ENCODE measurements around the gene RBM28.

The RBM28 gene

DNA sequence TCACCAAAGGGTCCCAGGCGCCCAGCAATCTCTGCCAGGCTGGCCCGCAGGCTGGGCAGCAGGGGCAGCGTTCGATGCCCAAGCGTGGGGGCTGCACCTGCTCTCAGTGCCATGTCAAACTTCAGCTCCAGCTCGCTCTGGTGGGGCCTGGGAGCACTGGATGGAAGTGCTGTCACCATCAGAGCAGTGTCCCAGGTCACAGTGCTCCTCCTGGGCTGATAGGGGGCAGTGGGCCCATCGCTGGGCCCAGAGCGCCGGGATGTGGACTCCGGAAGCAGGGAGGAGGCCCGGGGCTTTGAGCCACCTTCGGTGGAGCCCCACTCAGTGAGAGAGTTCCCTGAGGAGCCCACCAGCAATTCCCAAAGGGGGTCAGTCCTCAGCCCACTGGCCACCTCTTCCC, 15.6 kb upstream of the RBM28 start:
- H3K4me2 ChIP-seq (ENCODE audit: insufficient read depth, low read length), result no peak overlapping the region
- H3K27ac ChIP-seq (ENCODE audit: low read length), result no peak overlapping the region
- peaks cover 25% of the 10 kb centered on the region for H3K4me1 ChIP-seq (ENCODE audit: insufficient read depth, low read length)
- 0 out of 2 replicates have a peak, but pooled peaks cover 2% of the 10 kb centered on the region for H4K20me1 ChIP-seq (ENCODE audit: insufficient read depth, low read length)
- no peak overlapping the region for H2AFZ ChIP-seq (ENCODE audit: low read depth, low read length)
- no peak overlapping the region for H3K4me3 ChIP-seq (ENCODE audit: low read depth in 1 of 2, low read length in 2 of 2)
- no peaks in the 10 kb centered on the region for H3K79me2 ChIP-seq (ENCODE audit: insufficient read depth, low read length)
- no peaks in the 10 kb centered on the region for H3K36me3 ChIP-seq (ENCODE audit: insufficient read depth, low read length)
- H3K9me3 ChIP-seq (ENCODE audit: insufficient read depth, low read length, severe bottlenecking), result no peaks in the 10 kb centered on the region
- ATAC-seq (ENCODE audit: insufficient read depth, low read depth) (no peak), DNase-seq (no peak)
- peaks cover 47% of the 10 kb centered on the region for H3K27me3 ChIP-seq (ENCODE audit: insufficient read depth, low read length, poor library complexity)
- no peak overlapping the region for H3K9ac ChIP-seq (ENCODE audit: low read depth, low read length)
- TF ChIP-seq, protein P1, sequence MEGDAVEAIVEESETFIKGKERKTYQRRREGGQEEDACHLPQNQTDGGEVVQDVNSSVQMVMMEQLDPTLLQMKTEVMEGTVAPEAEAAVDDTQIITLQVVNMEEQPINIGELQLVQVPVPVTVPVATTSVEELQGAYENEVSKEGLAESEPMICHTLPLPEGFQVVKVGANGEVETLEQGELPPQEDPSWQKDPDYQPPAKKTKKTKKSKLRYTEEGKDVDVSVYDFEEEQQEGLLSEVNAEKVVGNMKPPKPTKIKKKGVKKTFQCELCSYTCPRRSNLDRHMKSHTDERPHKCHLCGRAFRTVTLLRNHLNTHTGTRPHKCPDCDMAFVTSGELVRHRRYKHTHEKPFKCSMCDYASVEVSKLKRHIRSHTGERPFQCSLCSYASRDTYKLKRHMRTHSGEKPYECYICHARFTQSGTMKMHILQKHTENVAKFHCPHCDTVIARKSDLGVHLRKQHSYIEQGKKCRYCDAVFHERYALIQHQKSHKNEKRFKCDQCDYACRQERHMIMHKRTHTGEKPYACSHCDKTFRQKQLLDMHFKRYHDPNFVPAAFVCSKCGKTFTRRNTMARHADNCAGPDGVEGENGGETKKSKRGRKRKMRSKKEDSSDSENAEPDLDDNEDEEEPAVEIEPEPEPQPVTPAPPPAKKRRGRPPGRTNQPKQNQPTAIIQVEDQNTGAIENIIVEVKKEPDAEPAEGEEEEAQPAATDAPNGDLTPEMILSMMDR (IDR thresholded peaks at IDR 0.05; ENCODE audit: borderline replicate concordance, extremely low read depth, low read length, poor library complexity, severe bottlenecking), result no peak
- no peak for TF ChIP-seq EZH2 (IDR thresholded peaks at IDR 0.05; ENCODE audit: borderline replicate concordance, low read depth, low read length, severe bottlenecking)

DNA sequence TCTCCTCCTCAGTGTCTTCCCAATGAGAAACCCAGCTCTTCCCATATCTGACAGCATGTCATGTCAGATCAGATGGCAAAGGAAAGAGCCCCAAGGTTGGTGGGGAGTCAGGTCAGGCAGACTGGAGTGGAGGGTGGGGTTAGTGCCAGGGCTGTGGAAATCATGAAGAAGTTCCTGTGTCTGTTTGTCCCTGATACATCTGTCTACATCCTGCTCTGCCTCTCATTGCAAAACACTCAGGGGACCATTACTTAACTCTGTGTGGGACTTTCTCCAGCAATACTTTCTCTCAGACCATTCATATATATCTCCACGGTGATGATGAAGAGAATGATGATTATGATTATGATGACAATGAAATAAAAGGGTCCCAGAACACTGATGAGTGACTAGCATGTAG, 14.5 kb upstream of the RBM28 start:
- Histone ChIP-seq H3K4me3 (ENCODE audit: low read depth in 1 of 2, low read length in 2 of 2) (no peak overlapping the region), H3K9ac (ENCODE audit: low read depth, low read length) (no peak overlapping the region), H4K20me1 (ENCODE audit: insufficient read depth, low read length) (0 out of 2 replicates have a peak, but pooled peaks cover 2% of the 10 kb centered on the region), H3K79me2 (ENCODE audit: insufficient read depth, low read length) (no peaks in the 10 kb centered on the region), H3K4me2 (ENCODE audit: insufficient read depth, low read length) (no peak overlapping the region), H3K4me1 (ENCODE audit: insufficient read depth, low read length) (peaks cover 25% of the 10 kb centered on the region), H3K36me3 (ENCODE audit: insufficient read depth, low read length) (no peaks in the 10 kb centered on the region), H3K27me3 (ENCODE audit: insufficient read depth, low read length, poor library complexity) (peaks cover 38% of the 10 kb centered on the region), H3K27ac (ENCODE audit: low read length) (no peak overlapping the region), H3K9me3 (ENCODE audit: insufficient read depth, low read length, severe bottlenecking) (no peaks in the 10 kb centered on the region), H2AFZ (ENCODE audit: low read depth, low read length) (no peak overlapping the region)
- DNase-seq, result no peak
- no peak for ATAC-seq (ENCODE audit: insufficient read depth, low read depth)
- TF ChIP-seq EZH2 (IDR thresholded peaks at IDR 0.05; ENCODE audit: borderline replicate concordance, low read depth, low read length, severe bottlenecking), result no peak
- TF ChIP-seq, protein P1 (IDR thresholded peaks at IDR 0.05; ENCODE audit: borderline replicate concordance, extremely low read depth, low read length, poor library complexity, severe bottlenecking), result no peak

DNA sequence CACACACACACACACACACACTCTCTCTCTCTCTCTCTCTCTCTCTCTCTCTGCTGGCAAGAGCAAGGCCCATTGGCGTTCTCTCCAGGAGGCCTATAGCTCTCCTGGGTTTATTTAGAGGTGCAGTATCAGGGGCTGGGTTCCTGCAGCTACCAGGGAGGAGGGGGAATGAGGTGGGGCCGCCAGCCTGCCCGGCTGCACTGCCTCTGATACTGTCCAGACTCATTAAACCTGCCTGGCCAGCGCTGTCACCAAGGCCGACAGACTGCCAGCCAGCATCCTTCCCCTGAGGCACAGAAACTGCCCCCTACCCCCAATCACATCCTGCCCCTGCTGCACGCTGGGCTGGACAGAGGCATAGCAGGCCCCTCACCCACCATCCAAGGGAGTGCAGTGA, 13.5 kb upstream of the RBM28 start:
- H3K36me3 ChIP-seq (ENCODE audit: insufficient read depth, low read length), result no peaks in the 10 kb centered on the region
- no peak for ATAC-seq (ENCODE audit: insufficient read depth, low read depth)
- no peaks in the 10 kb centered on the region for H3K79me2 ChIP-seq (ENCODE audit: insufficient read depth, low read length)
- no peak for DNase-seq
- no peak overlapping the region for H3K27ac ChIP-seq (ENCODE audit: low read length)
- no peak overlapping the region for H2AFZ ChIP-seq (ENCODE audit: low read depth, low read length)
- no peak overlapping the region for H3K4me3 ChIP-seq (ENCODE audit: low read depth in 1 of 2, low read length in 2 of 2)
- H3K9ac ChIP-seq (ENCODE audit: low read depth, low read length), result no peak overlapping the region
- no peak overlapping the region for H3K4me2 ChIP-seq (ENCODE audit: insufficient read depth, low read length)
- peaks cover 23% of the 10 kb centered on the region for H3K4me1 ChIP-seq (ENCODE audit: insufficient read depth, low read length)
- H3K9me3 ChIP-seq (ENCODE audit: insufficient read depth, low read length, severe bottlenecking), result no peaks in the 10 kb centered on the region
- 0 out of 2 replicates have a peak, but pooled peaks cover 2% of the 10 kb centered on the region for H4K20me1 ChIP-seq (ENCODE audit: insufficient read depth, low read length)
- TF ChIP-seq, protein P1 (IDR thresholded peaks at IDR 0.05; ENCODE audit: borderline replicate concordance, extremely low read depth, low read length, poor library complexity, severe bottlenecking), result no peak
- TF ChIP-seq EZH2 (IDR thresholded peaks at IDR 0.05; ENCODE audit: borderline replicate concordance, low read depth, low read length, severe bottlenecking), result no peak
- peaks cover 28% of the 10 kb centered on the region for H3K27me3 ChIP-seq (ENCODE audit: insufficient read depth, low read length, poor library complexity)

All from DND-41 (cell line).